Smooth muscle cell (in vitro differentiated cells): Measurements from ENCODE around the gene LSM4. TPM values are rescaled to one million over a fixed set of nuclear protein-coding genes. Genes with fewer than 3 reads are reported as not detected.
A peak's percentile ranks its signal among the peaks of the same experiment; 100 is the strongest.

Source experiments
- DNase-seq: peaks from one replicate; lab custom pipeline; 2025; ENCODE audit not compliant: unreplicated experiment; lab: John Stamatoyannopoulos, UW
- H2AFZ ChIP-seq: fragments of 200-600 bp; sonication (generic); 2 replicates; pipeline ENCODE4 v1.6.0; 2016; ENCODE audit warnings: antibody characterized with exemption, low read depth, mild to moderate bottlenecking
- H3F3A ChIP-seq: fragments of 200-600 bp; sonication (generic); 2 replicates; pipeline ENCODE4 v1.6.0; 2017; ENCODE audit warnings: antibody characterized with exemption, low read depth
- H3K27ac ChIP-seq: fragments of 200-600 bp; sonication (generic); 2 replicates; pipeline ENCODE4 v1.5.1; 2016; ENCODE audit warnings: low read depth, mild to moderate bottlenecking
- H3K27me3 ChIP-seq: fragments of 200-600 bp; sonication (generic); 2 replicates; pipeline ENCODE4 v1.6.1; 2016; ENCODE audit warnings: low read depth, mild to moderate bottlenecking
- H3K36me3 ChIP-seq: fragments of 200-600 bp; sonication (generic); 2 replicates; pipeline ENCODE4 v1.5.1; 2016; ENCODE audit warnings: low read depth
- H3K4me1 ChIP-seq: fragments of 200-600 bp; sonication (generic); 2 replicates; pipeline ENCODE4 v1.5.1; 2016; ENCODE audit warnings: low read depth
- H3K4me2 ChIP-seq: fragments of 200-600 bp; sonication (generic); 2 replicates; pipeline ENCODE4 v1.6.0; 2016; ENCODE audit warnings: mild to moderate bottlenecking
- H3K4me3 ChIP-seq: fragments of 200-600 bp; sonication (generic); 2 replicates; pipeline ENCODE4 v1.5.1; 2016; ENCODE audit warnings: mild to moderate bottlenecking
- H3K79me2 ChIP-seq: fragments of 200-600 bp; sonication (generic); 2 replicates; pipeline ENCODE4 v1.6.0; 2016; ENCODE audit warnings: low read depth, mild to moderate bottlenecking
- H3K9ac ChIP-seq: fragments of 200-600 bp; sonication (generic); 2 replicates; pipeline ENCODE4 v1.6.0; 2016; ENCODE audit warnings: low read depth
- H3K9me3 ChIP-seq: fragments of 200-600 bp; sonication (generic); replicated peaks from 2 replicates; pipeline ENCODE4 v1.5.1; 2016; ENCODE audit warnings: low read depth
- H4K20me1 ChIP-seq: fragments of 200-600 bp; sonication (generic); 2 replicates; pipeline ENCODE4 v1.6.0; 2016; ENCODE audit warnings: low read depth
- WGBS: methylation state at CpG from one replicate; pipeline ENCODE4 v1.1.7; 2016; ENCODE audit warnings: low lambda C conversion rate; 5-methylcytosine and 5-hydroxymethylcytosine counted together
- polyA plus RNA-seq: library from polyadenylated mRNA; unstranded; fragments of >200 nt; fragmentation: Nextera tagmentation; extraction: Ambion mirVana; gene quantifications from 2 replicates; pipeline ENCODE4 v1.2.1, GENCODE V29; 2016
- total RNA-seq: library from RNA; depleted of rRNA; stranded (reverse); fragments of >200 nt; gene quantifications from 2 replicates; pipeline ENCODE4 v1.2.3, GENCODE V29; 2014
- TF ChIP-seq, protein P1 (sequence below): fragments of 200-600 bp; sonication (generic); IDR thresholded peaks from 2 replicates; pipeline ENCODE4 v1.5.1; 2017; ENCODE audit warnings: borderline replicate concordance, mild to moderate bottlenecking, antibody characterized with exemption; ENCODE audit not compliant: insufficient read depth, poor library complexity, severe bottlenecking

The LSM4 gene
- total and polyA plus RNA-seq, 2 experiments from 2014 or later = 116 to 156 TPM

DNA sequence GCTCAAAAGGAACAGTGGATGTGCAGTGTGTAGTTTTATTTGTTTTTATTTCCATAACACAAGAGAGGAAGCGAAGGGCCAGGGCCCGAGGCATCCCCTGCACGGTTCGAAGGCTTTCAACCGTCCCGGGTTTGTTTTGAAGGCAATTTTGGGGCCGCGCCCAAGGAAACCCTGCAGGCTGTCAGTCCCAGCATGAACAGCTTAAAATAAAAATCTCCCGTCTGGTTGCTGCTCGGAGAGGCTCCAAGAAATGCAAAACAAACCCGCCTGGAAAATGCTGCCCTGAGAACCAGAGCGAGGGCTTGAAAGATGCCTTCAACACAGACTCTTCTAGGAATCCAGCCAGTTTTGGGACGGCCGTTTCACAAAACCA, 16.0 kb downstream of the LSM4 start:
- DNase-seq = no peak
- no peaks in the 10 kb centered on the region for H4K20me1 ChIP-seq
- H3K9me3 ChIP-seq = no peaks in the 10 kb centered on the region
- H3K9ac ChIP-seq = no peak overlapping the region
- H3K4me2 ChIP-seq = no peak overlapping the region
- H3K27me3 ChIP-seq = no peaks in the 10 kb centered on the region
- TF ChIP-seq, protein P1, sequence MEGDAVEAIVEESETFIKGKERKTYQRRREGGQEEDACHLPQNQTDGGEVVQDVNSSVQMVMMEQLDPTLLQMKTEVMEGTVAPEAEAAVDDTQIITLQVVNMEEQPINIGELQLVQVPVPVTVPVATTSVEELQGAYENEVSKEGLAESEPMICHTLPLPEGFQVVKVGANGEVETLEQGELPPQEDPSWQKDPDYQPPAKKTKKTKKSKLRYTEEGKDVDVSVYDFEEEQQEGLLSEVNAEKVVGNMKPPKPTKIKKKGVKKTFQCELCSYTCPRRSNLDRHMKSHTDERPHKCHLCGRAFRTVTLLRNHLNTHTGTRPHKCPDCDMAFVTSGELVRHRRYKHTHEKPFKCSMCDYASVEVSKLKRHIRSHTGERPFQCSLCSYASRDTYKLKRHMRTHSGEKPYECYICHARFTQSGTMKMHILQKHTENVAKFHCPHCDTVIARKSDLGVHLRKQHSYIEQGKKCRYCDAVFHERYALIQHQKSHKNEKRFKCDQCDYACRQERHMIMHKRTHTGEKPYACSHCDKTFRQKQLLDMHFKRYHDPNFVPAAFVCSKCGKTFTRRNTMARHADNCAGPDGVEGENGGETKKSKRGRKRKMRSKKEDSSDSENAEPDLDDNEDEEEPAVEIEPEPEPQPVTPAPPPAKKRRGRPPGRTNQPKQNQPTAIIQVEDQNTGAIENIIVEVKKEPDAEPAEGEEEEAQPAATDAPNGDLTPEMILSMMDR = no peak
- no peak overlapping the region for H2AFZ ChIP-seq
- WGBS = 92% methylated on average over 14 of the region's 14 CpGs
- no peak overlapping the region for H3K4me3 ChIP-seq
- peaks cover 7% of the 10 kb centered on the region for H3F3A ChIP-seq
- no peaks in the 10 kb centered on the region for H3K79me2 ChIP-seq
- H3K4me1 ChIP-seq = peaks cover 16% of the 10 kb centered on the region
- H3K27ac ChIP-seq = no peak overlapping the region
- no peaks in the 10 kb centered on the region for H3K36me3 ChIP-seq

DNA sequence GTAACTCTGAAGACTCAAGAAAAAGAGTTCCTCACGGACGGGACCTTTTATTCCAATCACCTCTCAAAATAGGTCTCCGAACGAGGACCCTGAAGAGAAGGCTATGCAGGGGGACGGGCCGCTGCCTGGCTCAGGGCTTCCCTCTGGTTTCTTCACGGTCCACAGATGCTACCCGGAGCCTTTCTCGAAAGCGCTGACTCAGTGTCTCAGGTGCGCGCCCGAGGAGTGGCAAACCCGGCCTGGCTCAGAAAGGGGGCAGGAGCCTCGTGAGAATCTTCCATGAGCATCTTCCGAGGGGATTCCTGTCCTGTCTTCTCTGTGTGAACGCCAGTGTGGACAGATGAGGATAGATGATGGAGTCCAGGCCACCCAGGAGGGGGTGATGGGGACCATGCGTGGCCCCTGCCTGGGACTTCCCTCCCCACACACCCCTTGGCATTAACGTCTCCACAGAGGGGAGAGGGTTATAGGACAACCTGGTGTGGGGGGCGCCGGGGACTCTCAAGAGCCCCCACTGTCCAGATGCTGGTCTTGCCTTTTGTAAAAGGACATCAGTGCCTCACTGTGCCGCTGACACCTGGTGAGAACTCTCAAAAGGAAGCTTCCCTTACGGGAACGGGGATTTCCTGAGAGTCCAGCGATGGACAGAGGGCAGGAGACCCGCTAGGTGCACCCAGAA, 16.5 kb downstream of the LSM4 start:
- Histone ChIP-seq H3K4me1 (peaks cover 16% of the 10 kb centered on the region), H3K36me3 (no peaks in the 10 kb centered on the region), H4K20me1 (no peaks in the 10 kb centered on the region), H3F3A (peaks cover 7% of the 10 kb centered on the region), H3K4me3 (no peak overlapping the region), H2AFZ (no peak overlapping the region), H3K9me3 (no peaks in the 10 kb centered on the region), H3K4me2 (no peak overlapping the region), H3K79me2 (no peaks in the 10 kb centered on the region), H3K9ac (no peak overlapping the region), H3K27me3 (no peaks in the 10 kb centered on the region), H3K27ac (no peak overlapping the region)
- TF ChIP-seq, protein P1 = no peak
- DNase-seq = no peak
- WGBS = 96% methylated on average over 26 of the region's 26 CpGs

DNA sequence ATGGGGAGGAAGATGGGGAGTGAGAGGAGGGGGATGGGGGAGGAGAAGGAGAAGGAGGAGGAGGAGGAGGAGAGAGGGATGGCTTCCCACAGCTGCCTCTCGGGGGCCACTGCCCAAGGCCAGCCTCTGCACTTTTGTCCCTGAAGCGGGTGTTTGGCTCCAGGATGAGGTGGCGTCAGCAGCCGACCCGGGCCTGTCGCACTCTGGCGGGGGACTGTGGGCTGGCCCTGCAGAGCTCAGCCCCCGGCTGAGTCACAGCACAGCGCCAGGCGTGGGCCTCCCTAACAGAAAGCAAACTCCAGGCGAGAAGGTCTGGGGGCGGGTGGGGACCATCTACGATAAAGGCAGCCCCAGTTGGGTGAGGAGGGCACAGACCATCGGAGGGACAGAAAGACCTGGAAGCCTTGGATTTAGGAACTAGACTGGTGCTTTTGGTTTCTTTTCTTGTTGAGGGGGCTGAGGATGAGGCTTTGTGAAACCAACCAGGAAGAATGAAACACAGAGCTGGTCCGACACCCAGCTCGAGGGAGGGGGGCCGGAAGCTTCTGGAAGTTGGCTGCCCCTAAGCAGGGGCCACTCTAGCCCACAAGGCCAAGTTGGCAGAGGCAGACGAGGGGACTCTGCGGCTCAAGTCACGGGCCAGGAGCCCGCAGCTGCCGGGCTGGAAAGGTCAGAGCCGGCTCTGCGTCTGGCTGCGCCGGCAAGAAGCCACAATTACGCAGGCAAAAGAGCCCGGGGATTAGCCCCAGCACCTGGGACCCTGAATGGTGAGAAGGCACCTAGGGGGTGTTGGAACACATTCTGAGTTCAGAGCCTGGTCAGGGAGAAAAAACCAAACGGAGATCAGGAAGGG, 18.2 kb downstream of the LSM4 start:
- Histone ChIP-seq H3F3A (peaks cover 7% of the 10 kb centered on the region), H3K27me3 (no peaks in the 10 kb centered on the region), H3K79me2 (no peaks in the 10 kb centered on the region), H3K27ac (peak overlapping the region; percentile 99), H3K4me2 (peak overlapping the region; percentile 87), H3K9me3 (no peaks in the 10 kb centered on the region), H3K36me3 (no peaks in the 10 kb centered on the region), H3K9ac (peak overlapping the region; percentile 88), H2AFZ (peak overlapping the region; percentile 35), H4K20me1 (no peaks in the 10 kb centered on the region), H3K4me1 (peaks cover 16% of the 10 kb centered on the region), H3K4me3 (peak overlapping the region; percentile 46)
- peak; percentile 74 for DNase-seq
- TF ChIP-seq, protein P1 = no peak
- 1% methylated on average over 29 of the region's 29 CpGs for WGBS
